Liver (tissue), 3 donors: Measurements from ENCODE around the gene CGB7.

Experiments
- CTCF ChIP-seq: fragments of 150-350 bp; IDR thresholded peaks from 2 replicates; pipeline ENCODE4 v1.5.1; 2017; ENCODE audit warnings: improper control_type of control experiment, low read depth, low read length; ENCODE audit not compliant: missing input control
- EGR1 ChIP-seq, 2 donors: IDR thresholded peaks; 2 replicates each; pipeline ENCODE4 v1.6.1; 2016 to 2018; ENCODE audit warnings: antibody characterized with exemption in 2 of 2, low read depth in 2 of 2
- GABPA ChIP-seq, 2 donors: IDR thresholded peaks in 1 of 2; conservative IDR thresholded peaks in 1 of 2; 2 replicates each; pipeline ENCODE4 v1.6.1; 2016; ENCODE audit warnings: antibody characterized with exemption in 2 of 2, mild to moderate bottlenecking in 1 of 2, moderate library complexity in 1 of 2
- RAD21 ChIP-seq, 2 donors: IDR thresholded peaks; 2 replicates each; pipeline ENCODE4 v1.6.1; 2016; ENCODE audit warnings: antibody characterized with exemption in 2 of 2, mild to moderate bottlenecking in 2 of 2
- TF ChIP-seq, protein P1 (sequence below): IDR thresholded peaks from 2 replicates; pipeline ENCODE4 v1.6.1; 2016; ENCODE audit warnings: antibody characterized with exemption, mild to moderate bottlenecking
- donor health status: healthy.
- donor health status: healthy.

DNA sequence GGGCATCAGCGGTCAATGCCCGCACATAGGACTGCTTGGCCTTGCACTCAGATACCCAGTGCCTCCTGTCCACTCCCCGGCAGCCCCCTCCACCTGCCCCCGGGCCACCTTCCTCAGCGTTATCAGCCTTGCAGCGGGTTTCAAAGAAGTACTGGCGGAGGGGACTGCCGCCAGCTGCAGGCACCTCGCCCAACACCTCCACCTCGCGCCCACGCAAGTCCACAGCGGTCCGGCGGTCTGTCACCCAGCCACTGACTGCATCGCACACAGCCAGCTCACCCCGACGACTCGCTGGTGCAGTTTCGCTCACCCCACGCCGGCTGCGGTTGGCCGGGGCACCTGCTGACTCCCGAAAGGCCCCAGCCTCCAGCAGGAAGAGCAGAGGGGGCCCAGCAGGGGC lies 3.9 kb upstream of the CGB7 start:
- TF ChIP-seq RAD21 (IDR thresholded peaks at IDR 0.05) = no peak
- TF ChIP-seq CTCF = no peak
- TF ChIP-seq EGR1 (IDR thresholded peaks at IDR 0.05; ENCODE audit: low read depth in 2 of 2) = no peak
- TF ChIP-seq, protein P1, sequence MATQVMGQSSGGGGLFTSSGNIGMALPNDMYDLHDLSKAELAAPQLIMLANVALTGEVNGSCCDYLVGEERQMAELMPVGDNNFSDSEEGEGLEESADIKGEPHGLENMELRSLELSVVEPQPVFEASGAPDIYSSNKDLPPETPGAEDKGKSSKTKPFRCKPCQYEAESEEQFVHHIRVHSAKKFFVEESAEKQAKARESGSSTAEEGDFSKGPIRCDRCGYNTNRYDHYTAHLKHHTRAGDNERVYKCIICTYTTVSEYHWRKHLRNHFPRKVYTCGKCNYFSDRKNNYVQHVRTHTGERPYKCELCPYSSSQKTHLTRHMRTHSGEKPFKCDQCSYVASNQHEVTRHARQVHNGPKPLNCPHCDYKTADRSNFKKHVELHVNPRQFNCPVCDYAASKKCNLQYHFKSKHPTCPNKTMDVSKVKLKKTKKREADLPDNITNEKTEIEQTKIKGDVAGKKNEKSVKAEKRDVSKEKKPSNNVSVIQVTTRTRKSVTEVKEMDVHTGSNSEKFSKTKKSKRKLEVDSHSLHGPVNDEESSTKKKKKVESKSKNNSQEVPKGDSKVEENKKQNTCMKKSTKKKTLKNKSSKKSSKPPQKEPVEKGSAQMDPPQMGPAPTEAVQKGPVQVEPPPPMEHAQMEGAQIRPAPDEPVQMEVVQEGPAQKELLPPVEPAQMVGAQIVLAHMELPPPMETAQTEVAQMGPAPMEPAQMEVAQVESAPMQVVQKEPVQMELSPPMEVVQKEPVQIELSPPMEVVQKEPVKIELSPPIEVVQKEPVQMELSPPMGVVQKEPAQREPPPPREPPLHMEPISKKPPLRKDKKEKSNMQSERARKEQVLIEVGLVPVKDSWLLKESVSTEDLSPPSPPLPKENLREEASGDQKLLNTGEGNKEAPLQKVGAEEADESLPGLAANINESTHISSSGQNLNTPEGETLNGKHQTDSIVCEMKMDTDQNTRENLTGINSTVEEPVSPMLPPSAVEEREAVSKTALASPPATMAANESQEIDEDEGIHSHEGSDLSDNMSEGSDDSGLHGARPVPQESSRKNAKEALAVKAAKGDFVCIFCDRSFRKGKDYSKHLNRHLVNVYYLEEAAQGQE = no peak
- no peak for TF ChIP-seq GABPA (IDR thresholded peaks at IDR 0.05 in 1 of 2, conservative IDR thresholded peaks at IDR 0.05 in 1 of 2)
